IMR-90 (cell line): Measurements from ENCODE around the gene CMC2.

ENCODE experiments used
- CTCF ChIP-seq: conservative IDR thresholded peaks from 2 replicates; pipeline ENCODE4 v1.5.1; 2012; ENCODE audit warnings: mild to moderate bottlenecking, low read depth, low read length, improper control_type of control experiment
- ELK1 ChIP-seq: fragments of 150-350 bp; IDR thresholded peaks from 2 replicates; pipeline ENCODE4 v1.6.1; 2016; ENCODE audit warnings: low read depth, mild to moderate bottlenecking, low read length, moderate library complexity, borderline replicate concordance
- RAD21 ChIP-seq: IDR thresholded peaks from 2 replicates; pipeline ENCODE4 v1.6.1; 2012; ENCODE audit warnings: low read length, improper control_type of control experiment

GRCh38 chr16:81003610-81004460 is 2.9 kb downstream of the CMC2 start:
- no peak for TF ChIP-seq CTCF
- TF ChIP-seq ELK1: no peak
- no peak for TF ChIP-seq RAD21
